CD4-positive, alpha-beta T cell treated with Interleukin-15 for 4 hours (primary cell): ENCODE results near the gene IL21R.
"Not testable (repeated sequence)": the region's sequence is repeated elsewhere in the genome, so short reads cannot be mapped to it uniquely, and the experiment has no call there.

ENCODE experiments used
- DNase-seq: peaks from one replicate; pipeline ENCODE4 v3.0.0-alpha.2; 2020; ENCODE audit warnings: low spot score

The IL21R gene

GRCh38 chr16:27374804-27375425 lies 27.1 kb upstream of the IL21R start:
- peak; percentile 33 for DNase-seq

GRCh38 chr16:27377666-27378485 lies 24.1 kb upstream of the IL21R start:
- DNase-seq = no peak

GRCh38 chr16:27378871-27379481 lies 23.0 kb upstream of the IL21R start:
- no peak for DNase-seq

GRCh38 chr16:27379919-27380318 lies 22.1 kb upstream of the IL21R start:
- no peak for DNase-seq

GRCh38 chr16:27381236-27381635 lies 20.7 kb upstream of the IL21R start:
- DNase-seq = no peak

DNA sequence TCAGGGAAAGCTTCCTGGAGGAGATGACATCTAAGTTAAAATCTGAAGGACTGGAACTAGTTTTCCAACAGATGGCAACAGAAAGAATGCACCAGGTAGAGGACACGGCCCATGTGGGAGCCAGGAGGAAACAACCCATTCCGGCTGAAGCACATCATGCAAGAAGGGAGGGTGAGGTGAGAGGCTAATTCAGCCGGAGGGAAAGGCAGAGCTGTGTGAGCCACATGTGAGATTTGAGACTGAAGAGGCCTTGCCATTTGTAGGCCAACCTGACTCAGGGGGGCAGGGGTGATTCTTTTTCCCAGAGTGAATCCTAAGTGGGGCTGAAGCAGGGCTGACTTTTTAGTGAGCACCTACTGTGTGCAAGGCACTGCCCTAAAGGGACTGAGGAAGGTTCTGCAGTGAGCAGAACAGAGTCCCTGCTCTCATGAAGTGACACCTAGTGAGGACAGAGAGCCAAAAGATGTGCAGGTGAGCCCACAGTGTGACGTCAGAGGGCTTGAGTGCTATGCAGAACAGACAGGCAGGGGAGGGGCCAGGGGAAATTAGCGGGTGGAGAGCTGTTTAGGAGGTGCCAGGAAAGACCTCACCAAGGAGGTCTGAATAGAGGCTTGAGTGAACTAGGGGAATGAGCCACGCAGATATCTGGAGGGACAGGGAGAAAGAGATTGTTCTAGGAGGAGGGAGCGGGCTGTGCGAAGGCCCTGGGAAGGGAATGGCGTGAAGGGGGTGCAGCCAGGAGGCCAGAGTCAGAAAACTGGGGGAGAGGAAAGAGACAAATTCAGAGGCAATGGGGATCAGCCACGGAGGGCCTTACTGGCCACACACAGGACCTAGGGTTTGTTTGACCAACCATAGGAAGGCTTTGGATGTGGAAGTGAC lies 19.8 kb upstream of the IL21R start:
- DNase-seq = no peak

DNA sequence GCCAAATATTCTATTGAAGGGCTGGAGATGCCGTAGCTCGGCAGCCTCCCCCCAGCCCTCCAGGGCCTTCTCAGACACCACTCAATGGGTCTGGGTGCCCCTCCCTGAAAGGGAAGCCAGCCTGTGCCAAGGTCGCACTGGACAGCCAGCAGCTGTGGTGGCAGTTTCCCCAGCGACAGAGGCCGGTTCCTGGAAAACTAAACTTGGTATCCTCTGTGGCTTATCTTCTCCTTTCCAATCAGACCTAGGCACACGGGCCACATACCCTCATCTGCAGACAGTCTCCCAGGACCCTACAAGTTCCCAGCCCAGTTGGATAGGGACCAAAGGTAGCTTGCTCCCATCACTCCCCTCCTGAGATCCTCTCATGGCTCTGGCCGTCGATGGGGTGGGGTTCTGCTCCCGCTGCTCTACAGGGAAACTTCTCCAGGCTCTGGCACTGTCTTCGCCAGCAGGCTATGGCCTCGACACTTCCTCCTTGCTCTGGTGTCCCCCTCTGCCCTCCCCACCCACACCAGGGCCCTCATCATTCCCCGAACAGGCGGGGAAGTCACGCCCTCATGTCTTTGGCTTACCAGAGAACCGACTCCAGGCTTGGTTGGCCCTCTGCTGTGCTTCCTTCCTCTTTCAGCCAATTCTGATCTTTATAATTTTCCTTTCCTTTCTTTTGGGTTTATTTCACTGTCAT lies 18.3 kb upstream of the IL21R start:
- DNase-seq = no peak

DNA sequence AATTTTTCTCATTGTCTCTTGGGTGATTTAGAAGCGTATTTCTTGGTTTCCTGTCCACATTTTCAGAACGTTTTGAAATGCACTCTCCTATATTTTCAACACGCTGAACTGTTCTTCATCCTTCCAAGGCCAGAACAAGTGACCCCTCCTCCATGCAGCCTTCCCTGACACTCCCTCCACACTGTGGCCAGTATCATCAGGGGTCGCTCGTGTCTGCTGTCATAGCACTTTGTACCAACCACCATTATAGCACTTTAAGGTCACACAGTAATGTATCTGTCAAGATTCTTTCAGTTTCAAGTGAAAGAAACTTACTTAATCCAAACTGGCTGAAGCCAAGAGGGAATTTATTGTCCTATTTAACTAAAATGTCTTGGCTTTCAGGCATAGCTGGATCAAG lies 17.5 kb upstream of the IL21R start:
- DNase-seq = no peak

GRCh38 chr16:27385398-27385797 lies 16.6 kb upstream of the IL21R start:
- no peak for DNase-seq

DNA sequence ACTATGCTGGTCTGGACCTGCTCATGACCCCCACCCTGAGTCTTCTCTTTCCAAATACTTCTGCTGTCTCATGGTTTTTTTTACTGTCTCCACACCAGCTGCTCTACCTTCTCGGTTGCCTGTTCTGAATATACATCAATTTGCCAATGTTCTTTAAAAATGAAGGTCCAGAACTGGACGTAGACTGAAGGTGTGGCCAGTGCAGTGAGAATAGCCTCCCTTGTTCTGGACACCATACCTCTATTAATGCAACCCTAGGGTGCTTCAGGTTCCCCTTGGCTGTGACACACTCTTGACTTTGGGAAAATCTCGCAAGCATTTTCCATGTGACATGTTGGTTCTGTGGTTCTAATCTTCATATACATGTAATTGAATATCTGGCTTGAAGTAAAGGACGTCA lies 15.3 kb upstream of the IL21R start:
- no peak for DNase-seq

GRCh38 chr16:27387724-27388123 lies 14.2 kb upstream of the IL21R start:
- no peak for DNase-seq

- no peak for DNase-seq
These were observed 12.6 kb upstream of the IL21R start for GRCh38 chr16:27389272-27389961.

DNA sequence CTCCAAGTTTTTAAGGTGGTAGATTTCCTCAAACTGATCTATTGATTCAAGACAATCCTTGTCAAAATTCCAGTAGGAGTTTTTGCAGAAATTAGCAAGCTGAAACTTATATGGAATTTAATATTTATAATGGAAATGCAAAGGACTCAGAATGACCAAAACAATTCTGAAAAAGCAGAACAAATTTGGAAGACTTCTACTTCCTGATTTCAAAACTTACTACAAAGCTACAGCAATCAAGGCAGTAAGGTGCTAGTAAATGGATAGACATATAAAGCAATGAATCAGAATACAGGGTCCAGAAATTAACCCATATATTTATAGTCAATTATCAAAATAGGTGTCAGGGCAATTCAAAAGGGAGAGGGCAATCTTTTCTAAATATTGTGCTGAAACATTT lies 11.8 kb upstream of the IL21R start:
- DNase-seq = no peak

DNA sequence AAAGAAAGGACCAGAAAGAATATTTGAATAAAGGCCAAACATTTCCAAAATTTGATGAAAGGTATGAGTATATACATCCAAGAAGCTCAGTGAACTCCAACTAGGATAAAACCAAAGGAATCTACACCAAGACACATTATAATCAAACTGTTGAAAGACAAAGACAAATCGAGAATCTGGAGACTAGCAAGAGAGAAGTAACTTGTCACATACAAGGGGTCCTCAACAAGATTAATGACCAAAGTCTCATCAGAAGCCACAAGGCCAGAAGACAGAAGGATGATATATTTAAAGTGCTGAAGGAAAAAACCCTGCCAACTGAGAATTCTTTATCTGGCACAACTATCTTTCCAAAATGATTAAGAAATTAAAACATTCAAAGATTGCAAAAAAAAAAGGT lies 9.3 kb upstream of the IL21R start:
- no peak for DNase-seq

DNA sequence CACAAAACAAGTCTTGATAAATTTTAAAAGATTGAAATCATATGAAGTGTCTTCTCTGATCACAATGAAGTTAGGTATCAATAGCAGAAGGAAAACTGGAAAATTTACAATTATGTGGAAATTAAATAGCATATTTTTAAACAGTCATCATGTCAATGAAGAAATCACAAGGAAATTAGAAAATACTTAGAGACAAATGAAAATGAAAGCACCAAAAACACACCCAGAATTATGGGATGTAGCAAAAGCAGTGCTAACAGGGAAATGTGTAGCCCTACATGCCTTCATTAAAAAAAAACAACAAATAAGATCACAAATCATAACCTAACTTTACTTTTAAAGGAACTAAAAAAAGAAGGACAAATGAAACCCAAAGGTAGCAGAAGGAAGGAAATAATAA lies 7.5 kb upstream of the IL21R start:
- no peak for DNase-seq

GRCh38 chr16:27398341-27398893 lies 3.6 kb upstream of the IL21R start:
- not testable (repeated sequence) for DNase-seq

DNA sequence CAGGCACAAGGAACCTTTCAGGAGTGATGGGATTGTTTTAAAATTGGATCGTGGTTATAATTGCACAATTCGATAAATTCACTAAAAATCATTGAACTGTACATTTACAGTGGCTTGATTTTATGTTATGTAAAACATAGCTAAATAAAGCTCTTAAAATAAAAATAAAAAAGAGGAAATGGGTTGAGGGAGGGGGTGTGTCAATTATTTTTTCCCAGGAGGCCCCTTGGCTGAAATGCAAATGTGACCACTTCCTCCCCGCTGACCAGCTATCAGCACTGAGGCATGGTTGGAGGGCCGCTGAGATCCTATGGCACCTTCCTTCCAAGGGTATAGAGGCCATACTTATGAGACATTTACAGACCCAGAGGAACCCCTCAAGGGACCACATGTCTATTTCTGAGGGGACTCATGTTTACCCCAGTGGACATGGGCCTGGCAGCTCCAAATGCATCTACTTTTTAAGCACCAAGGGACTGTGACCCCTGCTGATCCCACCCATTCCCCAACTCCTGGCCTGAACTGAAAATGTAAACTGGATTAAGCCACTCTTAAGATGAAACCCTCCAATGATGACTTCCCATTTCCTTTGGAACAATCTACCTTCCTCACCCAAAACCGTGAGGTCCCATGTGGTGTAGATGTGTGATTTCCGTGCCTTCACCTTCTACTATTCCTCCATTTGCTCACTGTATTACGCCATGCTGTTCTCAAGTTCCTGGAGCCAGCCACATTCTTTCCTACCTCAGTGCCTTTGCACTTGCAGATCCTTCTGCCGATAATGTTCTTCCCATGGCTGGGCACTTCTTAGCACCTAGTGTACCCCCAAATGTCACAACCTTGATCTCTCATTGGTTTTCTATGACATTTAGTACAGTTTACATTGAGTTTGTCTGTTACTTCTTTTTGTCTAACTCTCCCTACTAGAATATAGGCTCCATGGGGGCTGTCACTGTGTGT lies 2.8 kb upstream of the IL21R start:
- no peak for DNase-seq

GRCh38 chr16:27399969-27400368 lies 2.0 kb upstream of the IL21R start:
- no peak for DNase-seq

GRCh38 chr16:27400751-27401620 lies 988 bp upstream of the IL21R start:
- DNase-seq = no peak
